Measurements from ENCODE around the gene ALK.

ALK gene

DNA sequence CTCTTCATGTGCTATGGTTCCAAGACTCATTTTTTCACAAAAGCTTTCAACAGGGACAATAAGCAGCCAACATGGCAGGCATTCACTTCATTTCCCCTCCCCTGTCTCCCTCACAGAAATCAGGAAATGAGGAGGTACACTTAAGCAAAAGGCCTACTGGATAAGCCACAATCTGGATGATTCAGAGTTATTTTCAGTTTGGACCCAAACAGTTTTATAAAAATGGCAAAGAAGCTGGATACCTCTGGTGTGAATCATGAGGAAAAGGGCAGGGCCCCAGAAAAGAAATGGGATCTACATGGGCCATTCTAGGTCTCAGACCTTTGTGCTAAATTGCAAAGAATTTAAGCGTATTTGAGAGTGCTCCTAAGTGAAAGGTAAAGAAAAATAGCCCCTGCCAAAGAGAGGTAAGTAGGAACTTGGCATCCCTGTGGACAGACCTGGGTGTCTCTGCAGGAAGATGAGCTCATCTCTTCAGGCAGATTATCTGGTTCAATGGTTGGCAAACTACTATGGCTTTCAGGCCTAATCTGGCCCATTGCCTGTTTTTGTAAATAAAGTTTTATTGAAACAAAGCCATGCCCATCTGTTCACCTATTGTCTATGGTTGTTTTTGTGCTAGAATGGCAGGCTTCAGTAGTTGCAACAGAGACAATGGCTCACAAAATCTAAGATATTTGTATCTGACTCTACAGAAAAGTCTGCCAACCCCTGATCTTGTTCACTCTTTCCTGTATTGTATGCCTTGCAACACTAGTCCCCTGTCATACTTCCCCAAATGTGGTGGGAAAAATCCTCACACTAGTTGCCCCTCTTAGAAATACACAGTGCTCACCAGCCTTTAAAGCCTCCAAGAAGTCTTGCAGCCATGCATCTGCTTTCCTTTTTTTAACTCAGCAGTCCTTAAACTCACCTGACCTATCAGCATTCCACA lies 315.0 kb downstream of the ALK start:
- no peak for DNase-seq

DNA sequence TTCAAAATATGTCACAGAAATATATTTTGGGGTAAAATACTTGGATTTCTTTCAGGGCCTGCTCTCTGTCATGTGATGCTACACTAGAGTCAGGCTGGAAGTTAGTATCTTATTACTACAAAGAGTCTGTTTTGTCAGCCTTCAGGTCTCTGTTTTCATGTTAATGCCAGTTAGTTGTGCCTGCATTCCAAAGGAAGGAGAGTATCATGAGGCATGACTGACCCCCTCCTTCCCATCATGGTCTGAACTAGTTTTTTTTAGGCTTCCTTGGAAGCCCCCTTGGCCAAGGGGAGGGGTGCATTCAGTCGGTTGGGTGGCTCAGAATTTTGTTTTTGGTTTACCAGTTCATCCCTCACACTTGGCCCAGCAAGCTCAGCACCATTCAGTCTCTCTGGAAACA lies 318.0 kb downstream of the ALK start:
- no peak for DNase-seq

DNA sequence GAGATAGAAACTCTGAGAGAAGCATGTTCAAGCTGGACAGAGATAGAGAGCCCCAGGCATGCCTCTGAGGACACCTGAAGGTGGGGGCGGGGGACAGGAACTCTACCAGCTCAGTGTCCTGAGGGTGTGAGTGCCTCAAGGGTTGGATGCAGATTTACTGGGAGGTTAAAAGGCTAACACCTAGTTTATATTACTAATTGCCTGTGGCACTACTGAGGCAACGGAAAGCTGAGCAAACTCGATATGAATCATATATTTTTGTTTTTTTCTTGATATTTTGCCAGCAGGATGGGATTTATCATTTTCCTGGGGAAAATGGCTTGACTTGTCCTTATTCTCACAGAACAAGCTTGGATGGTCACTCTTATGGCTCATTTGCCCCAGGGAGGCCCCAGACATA lies 319.5 kb downstream of the ALK start:
- DNase-seq = no peak

DNA sequence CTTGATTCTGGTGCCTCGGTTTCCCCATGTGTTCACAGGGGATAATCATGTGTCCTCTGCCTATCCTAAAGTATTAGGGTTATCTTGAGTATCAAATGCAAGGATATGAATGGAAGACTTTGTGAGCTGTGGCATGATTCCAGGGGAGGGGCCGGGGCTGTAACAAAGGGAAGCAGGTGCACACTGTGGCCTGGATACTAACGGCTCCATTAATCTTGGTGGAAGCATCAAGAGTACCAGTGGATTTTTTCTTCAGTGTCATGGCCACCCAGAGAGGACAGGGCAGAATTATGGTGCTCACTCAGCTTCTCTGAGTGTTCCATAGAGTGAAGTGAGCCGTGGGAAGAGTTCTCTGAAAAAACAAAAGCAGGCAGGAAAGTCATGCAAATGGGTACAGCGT lies 320.1 kb downstream of the ALK start:
- peak; percentile 5 for DNase-seq

DNA sequence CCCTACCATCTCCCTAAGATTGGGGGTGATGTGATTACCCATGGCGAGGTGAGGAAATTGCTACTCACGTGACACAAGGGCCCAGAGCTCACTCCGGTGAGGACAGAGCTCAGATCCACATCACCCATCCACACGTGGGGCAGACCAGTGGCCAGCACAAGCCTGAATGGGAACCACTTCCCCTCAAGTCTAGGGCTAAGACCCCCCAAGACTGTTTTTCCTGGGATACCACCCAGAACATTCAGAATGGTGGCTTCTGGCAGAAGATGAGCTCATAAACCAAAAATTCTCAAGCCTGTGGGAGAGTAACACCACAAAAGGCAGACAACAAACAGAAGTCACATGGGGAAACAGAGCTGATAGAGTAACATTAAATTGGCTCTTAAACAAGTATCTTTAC lies 321.4 kb downstream of the ALK start:
- DNase-seq = no peak

DNA sequence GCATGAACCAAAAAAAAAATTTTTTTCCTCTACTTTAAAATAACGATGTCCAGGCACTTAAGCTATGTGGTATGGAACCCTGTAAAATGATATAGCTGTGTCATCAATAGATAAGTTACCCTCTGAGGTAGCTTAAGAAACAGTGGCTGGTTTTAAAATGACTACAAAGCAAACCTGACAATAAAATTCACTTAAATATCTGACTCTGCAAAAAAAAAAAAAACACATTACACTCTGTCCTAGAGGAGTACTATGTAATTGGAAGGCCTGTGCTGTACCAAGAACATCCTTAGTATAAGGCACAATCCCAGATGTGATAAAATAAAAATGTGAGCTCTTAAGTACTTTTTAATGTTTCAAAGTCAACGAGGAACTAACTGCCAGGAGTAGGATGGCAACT lies 322.4 kb downstream of the ALK start:
- no peak for DNase-seq

DNA sequence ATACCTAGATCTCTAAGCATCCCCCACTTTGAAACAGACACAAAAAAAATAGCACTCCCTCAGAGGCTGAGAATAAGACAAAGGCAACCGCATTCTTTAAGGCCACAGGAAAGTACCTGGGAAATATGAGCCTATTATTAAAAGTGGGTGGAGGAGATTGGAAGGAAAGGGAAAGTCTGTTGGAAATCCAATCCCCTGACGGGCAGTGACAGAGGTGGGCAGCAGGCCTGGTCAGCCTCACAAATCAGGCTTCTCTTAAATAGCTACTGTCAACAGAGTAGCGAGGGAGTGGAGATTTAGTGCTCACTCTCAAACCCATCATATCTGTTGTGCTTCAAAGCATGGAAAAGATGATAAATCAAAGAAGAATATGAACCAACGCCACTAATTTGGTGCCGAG lies 324.4 kb downstream of the ALK start:
- no peak for DNase-seq

DNA sequence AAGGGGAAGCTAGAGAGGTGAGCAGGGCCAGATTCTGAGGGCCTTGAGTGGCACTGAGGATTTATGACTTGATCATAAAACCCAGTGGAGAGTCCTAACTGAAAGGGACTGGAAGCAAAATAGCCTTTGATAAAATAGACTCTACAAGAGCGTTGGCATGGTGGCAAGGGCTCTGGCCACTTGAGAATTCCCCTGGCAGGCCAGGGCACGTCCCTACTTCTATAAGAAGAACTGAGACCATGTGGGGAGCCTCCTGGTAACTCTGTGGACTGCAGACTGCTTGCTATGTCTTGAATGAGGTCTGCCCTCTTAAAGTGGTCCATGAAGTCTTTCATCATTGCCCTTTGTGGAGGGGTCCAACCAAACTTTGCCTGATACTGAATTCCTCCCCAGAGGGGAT lies 324.8 kb downstream of the ALK start:
- no peak for DNase-seq

DNA sequence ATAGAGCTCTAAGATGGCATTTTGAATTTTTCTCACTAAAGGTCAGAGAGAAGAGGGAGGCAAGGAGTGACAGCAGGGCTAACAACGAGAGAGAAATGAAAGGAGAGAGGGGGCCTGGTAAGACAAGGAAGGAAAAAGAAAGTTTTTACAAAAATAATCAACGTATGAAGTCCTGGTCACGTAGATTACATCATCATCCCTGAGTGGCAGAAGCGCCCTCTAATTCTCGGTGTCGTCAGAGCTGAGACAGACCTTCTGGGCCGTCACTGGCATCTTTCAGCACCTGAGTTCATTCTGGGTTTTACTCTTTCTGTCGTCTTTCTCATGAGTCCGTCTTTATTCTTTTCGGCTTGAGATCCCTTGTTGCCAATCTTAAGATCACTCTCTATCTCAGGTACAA lies 329.8 kb downstream of the ALK start:
- DNase-seq = no peak

DNA sequence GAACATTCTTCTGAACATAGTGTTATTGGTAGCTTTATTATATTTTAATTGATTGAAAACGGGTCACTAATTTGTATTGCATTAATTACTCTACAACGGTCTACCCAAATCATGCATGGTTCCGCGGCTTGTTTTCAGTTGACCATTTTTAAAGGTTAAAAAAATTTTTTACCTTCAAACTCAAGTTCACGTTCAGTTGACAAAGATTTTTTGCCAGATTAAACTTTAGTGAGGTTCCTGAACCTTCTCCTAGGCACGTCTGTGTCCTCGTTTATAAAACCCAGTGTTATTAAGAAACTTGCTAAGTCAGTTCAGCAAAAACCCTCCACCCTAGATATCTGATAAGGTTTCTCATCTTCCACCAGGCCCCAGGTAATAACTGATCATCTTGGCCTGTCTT lies 331.2 kb downstream of the ALK start:
- DNase-seq = no peak

DNA sequence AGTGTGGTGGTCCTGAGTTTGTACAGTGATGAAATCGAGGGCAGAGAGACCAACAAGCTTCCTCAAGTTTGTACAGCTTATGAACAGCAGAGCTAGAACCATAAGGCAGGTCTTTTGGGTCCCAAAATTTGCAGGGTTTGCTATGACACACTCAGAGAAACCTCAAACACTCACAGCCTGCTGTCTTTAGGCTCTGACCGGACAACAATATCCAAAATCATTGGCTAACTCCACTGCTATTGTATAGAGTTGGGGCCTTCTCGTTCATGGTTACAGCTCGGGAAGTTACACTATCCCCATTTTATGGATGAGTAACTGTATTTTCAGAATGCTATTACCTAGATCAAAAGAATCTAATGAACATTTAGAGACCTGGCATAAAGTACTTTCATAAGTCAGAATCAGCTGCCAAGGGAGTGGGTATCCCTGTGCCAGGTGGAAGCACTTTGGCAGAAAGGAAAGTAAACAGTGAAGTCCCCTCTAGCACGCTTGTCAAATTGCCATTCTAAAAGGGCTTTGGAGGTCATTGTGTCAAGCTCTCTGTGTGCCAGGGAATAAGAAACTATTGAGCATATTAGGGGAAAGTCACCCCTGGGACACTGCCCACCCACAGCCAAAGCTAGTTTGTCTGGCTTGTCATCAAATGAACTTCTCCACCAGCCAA lies 331.8 kb downstream of the ALK start:
- peak; percentile 51 for DNase-seq

DNA sequence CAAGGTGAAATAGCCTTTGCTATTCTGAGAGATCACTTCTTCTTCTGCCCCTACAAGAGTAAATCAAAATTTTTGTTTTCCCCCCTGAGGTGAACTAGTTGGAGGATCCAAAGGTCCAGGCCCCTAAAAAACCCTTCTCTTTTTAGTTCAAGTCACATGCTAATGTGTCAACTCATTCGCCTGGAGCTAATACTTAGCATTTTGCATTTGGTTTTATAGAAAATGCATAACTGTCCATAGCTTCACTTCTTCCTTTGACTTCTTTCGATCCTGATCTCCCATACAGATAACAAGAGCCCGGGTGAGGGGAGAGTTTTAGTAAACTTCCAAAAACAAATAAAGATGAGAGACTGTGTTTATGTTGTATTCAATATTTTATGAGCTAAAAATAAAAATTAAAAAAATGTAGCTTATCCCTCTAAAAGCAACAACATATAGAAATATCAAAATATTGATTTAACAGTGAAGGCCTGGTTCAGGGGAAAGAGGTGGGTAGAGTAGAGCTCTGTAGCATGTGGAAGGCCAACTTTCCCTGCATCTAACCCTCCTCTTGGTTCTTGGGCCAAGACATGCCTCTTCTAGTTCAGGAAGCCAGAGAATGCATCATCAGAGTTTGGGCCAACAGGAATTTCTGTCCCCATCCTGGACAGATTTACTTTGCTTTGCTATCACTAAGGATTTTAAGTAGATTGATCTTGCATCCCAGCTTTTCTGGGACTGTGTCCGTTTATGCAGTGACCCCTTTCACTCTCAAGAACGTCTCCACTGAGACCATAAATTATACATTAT lies 333.8 kb downstream of the ALK start:
- no peak for DNase-seq

DNA sequence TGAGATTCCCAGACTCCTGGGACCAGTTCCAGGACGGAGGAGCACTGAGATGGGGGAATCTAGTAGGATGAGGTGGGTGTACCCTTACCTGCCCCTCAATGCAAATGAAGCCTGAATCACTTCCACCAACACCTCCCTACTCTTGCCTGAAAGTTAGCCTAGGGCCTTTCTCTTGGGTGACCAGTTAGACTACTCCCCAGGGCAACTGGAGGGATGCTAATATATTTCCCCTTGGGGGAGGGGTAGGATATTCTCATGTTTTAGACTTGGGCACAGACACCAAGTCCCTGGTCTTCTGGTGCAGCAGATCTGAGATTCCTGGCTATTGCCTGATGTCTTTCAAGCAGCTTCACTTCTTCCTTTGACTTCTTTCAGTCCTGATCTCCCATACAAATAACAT lies 334.5 kb downstream of the ALK start:
- no peak for DNase-seq

DNA sequence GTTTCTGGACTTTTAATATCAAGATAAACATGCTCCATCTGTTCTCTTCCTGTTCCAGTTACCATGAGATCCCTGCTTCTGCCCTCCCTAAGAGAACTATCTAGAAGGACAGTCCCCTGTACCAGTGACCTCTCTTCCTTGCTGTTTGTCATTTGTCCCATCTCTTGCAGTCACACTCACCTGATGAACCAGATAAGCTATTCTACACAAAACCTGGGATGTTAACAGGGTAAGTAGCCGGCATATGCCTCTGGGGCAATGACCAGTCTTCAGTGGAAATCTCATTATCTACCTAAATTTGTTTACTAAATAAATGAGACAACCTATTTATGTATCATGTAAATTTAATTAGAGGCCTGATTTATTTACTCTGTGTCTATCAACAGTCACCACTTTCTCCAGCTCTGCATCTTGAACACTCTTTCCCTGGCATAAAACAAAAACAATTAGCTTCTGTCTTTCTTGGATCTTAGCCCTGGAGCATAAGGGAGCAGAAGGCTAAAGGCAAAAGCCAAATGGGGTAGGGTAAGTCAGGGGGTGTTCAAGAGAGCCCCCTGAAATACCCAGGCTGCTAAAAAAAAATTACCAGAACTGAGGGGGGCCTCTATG lies 337.7 kb downstream of the ALK start:
- no peak for DNase-seq

DNA sequence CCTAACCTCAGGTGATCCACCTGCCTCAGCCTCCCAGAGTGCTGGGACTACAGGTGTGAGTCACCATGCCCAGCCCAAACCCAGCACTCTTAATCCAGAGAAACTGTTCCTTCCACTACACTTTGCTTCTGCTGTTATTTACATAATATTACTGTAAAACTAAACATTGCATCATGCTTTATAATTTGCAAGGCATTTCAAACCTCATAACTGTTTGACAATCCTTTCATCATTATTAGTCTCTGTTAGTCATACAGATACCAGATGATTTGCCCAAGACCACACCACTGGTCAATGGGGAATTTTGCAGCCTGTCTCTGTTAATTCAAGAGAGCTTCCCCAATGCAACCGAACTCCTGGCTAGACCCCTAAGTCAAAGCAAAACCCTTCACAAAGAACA lies 338.3 kb downstream of the ALK start:
- DNase-seq = no peak

DNA sequence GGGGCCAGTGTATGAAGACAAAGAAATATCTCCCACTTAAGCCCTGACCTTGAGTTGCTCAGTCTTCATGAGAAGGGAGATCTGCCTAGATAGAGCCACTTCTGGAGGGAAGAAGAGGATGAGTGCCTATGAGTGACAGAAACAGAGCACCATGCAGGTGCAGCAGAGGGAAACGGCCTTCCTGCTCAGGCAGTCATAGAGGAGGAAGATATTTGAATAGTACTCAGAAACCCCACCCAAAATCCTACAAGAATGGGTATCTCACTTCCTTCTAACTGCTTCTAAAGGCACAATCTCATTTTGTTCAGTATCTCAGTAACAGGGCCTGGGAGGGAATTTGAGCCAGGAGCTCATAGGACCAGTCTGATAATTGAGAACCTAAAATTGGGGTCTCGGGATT lies 339.3 kb downstream of the ALK start:
- no peak for DNase-seq

DNA sequence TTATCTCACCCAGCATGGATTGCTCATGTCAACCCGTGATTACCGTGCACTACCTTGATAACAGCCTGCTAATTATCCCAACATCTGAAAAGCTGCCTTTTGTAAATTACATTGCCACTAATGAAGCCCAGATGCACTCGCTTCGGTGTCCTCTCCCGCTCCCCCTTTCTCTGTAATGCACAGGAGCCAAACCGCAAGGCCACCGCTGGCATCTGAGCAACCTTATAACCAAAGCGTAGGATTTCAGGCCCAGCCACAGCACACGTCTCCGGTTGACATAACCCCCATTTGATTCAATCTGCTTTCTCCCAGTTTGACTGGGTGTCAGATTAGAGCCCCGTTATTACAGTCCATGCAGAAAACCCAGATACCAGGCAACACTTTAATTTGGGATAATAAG lies 341.2 kb downstream of the ALK start:
- DNase-seq = no peak

DNA sequence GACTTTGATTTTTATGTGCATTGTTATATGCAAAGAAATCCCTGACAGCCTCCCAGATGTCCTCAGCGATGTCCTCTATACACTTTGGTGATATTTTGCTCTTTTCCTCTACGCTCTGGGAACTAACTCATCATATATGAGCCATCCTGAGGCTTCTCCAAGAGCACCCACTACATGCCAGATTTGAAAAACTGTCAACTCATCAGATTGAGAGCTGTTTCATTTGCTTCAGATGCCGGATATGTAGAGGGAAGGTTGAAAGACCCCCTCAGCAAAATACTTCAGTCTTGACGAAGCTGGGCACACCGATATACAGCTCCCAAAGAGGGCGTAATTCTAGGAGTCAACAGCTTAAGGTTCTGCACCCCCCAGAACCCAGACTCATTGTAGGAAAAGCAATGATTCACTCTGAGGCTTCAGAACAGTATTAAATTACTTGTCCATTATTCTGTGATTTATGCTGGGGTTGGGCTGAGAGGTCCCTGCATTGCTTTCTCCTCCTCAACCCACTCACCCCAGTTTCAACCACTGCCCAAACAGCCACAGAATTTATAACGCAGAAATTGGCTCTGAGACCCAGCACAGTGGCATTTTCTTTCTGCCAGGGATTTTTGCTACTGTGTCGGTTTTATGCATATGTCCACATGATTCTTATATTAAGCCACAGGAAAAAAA lies 341.8 kb downstream of the ALK start:
- DNase-seq = no peak

DNA sequence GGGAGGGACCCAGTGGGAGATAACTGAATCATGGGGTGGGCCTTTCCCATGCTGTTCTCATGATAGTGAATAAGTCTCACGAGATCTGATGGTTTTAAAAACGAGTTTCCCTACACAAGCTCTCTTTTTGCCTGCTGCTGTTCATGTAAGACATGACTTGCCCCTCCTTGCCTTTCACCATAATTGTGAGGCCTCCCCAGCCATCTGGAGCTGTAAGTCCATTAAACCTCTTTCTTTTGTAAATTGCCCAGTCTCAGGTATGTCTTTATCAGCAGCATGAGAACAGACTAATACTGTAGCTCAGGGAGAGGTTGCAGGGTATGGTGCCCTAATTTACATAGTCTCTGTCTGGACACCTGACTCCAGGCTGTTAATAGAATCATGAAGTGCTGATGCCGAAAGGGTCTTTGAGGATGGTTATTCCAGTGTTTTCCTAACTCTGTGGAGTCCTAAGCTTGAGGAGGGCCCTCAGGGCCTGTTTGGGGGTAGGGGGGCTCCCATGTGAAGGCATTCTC lies 343.2 kb downstream of the ALK start:
- DNase-seq = no peak

DNA sequence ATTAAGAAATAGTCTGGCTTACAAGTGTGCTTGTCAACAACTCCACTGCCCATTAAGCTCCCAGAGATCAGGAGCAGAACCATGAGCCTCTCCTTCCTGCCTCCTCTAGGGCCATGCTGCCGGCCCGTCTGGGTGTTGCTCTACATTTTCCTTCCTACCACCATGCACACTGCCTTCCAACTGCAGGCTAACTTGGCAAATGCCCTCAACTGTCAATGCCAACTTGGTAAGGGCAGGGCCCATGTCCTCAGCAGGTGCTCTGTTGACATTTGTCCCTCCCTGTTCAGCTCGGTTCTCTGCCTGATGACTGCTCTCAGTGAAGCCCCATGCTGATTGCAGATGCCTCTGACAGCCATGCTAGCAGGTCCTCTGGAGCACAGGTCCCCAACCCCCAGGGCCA lies 345.2 kb downstream of the ALK start:
- no peak for DNase-seq

DNA sequence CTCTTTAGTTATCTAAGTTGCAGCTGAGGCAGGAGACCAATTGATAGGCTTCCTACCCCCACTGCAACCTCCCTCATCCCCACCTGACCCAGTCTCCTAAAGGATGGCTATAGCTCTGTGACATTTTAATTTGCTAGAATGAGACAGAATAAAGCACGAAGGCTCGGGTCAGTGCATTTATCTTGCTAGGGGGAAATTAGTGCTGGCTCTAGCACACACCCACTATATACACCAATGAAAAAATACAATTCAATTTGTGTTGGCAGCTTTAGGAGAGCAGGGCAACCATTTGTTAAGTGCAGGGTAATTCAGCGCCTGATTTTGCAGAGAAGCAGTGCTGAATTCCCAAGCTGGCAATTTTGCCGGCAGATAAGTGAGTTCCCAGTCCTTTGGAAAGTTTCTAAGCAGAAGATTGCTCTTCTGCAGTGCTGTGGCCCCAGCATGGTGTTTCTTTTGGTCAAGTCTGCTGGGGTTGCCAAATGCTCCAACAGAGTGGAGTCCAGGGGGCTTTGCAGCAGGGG lies 346.0 kb downstream of the ALK start:
- DNase-seq = no peak

DNA sequence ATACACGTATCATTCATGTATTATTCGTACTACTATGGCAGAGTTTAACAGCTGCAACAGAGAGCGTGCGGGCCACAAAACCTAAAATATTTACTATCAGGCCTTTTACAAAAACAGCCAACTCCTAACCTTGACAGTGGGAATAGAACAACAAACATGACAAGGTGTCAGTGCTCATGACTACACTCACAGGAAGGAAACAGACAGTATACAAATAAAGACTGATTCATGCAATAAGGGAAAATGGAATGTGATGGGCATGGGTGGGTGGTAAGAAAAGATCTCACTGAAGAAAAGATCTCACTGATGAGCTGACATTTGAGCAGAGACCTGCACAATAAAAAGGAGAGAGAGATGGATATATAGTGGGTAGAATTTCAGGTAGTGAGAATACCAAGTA lies 347.8 kb downstream of the ALK start:
- no peak for DNase-seq
